HG03039 (cell line): ENCODE results near the gene SLC13A1.

ENCODE experiments used
- ATAC-seq: cut with Tn5 transposase; IDR thresholded peaks from one replicate; pipeline ENCODE4 v1.9.1; 2021; ENCODE audit warnings: mild to moderate bottlenecking, moderate library complexity; ENCODE audit not compliant: unreplicated experiment

Gene SLC13A1

GRCh38 chr7:123198111-123198510, 1.7 kb downstream of the SLC13A1 start:
- ATAC-seq = no peak

- ATAC-seq = no peak
Observed at GRCh38 chr7:123193235-123193634, 6.5 kb downstream of the SLC13A1 start.

- no peak for ATAC-seq
Observed at GRCh38 chr7:123191132-123191531, 8.6 kb downstream of the SLC13A1 start.

- peak; percentile 93 for ATAC-seq
Observed at GRCh38 chr7:123190109-123190831, 9.5 kb downstream of the SLC13A1 start.

- no peak for ATAC-seq
Observed at GRCh38 chr7:123185756-123186155, 14.0 kb downstream of the SLC13A1 start.

- no peak for ATAC-seq
Observed at GRCh38 chr7:123184271-123184670, 15.5 kb downstream of the SLC13A1 start.

GRCh38 chr7:123183431-123183830, 16.3 kb downstream of the SLC13A1 start:
- no peak for ATAC-seq

- no peak for ATAC-seq
Observed at GRCh38 chr7:123177442-123177841, 22.3 kb downstream of the SLC13A1 start.

GRCh38 chr7:123170333-123171246, 29.2 kb downstream of the SLC13A1 start:
- no peak for ATAC-seq

GRCh38 chr7:123169065-123169464, 30.7 kb downstream of the SLC13A1 start:
- ATAC-seq = no peak

GRCh38 chr7:123157606-123158005, 42.2 kb downstream of the SLC13A1 start:
- ATAC-seq = no peak

- ATAC-seq = no peak
Observed at GRCh38 chr7:123155571-123155970, 44.2 kb downstream of the SLC13A1 start.

GRCh38 chr7:123154231-123154860, 45.4 kb downstream of the SLC13A1 start:
- ATAC-seq = peak; percentile 97

GRCh38 chr7:123151443-123151842, 48.3 kb downstream of the SLC13A1 start:
- no peak for ATAC-seq

- no peak for ATAC-seq
Observed at GRCh38 chr7:123148813-123149212, 51.0 kb downstream of the SLC13A1 start.

- ATAC-seq = no peak
Observed at GRCh38 chr7:123143252-123144006, 56.3 kb downstream of the SLC13A1 start.

- ATAC-seq = no peak
Observed at GRCh38 chr7:123140561-123140960, 59.2 kb downstream of the SLC13A1 start.

- ATAC-seq = no peak
Observed at GRCh38 chr7:123135960-123136359, 63.8 kb downstream of the SLC13A1 start.

- ATAC-seq = no peak
Observed at GRCh38 chr7:123133924-123134323, 65.8 kb downstream of the SLC13A1 start.

- no peak for ATAC-seq
Observed at GRCh38 chr7:123131961-123132360, 67.8 kb downstream of the SLC13A1 start.

- ATAC-seq = no peak
Observed at GRCh38 chr7:123131556-123131955, 68.2 kb downstream of the SLC13A1 start.
